ENCODE data around the gene DOK7. TPM values are rescaled to one million over a fixed set of nuclear protein-coding genes. Genes with fewer than 3 reads are reported as not detected.

DOK7 gene
- total and polyA plus RNA-seq, 2 of the 4 experiments (the other 2 are of a cell fraction) = not detected

GRCh38 chr4:3514221-3514780, 51.2 kb downstream of the DOK7 start:
- H3K36me3 ChIP-seq (ENCODE audit: control insufficient read depth, insufficient read depth, low read length) = peaks cover 64% of the 10 kb centered on the region

More at GRCh38 chr4:3514221-3514780, 51.2 kb downstream of the DOK7 start:
- POLR2A ChIA-PET (ENCODE audit: unreplicated experiment) = no interaction called here
- Histone ChIP-seq H3K23ac (ENCODE audit: low read depth, low read length) (no peak overlapping the region), H4K5ac (ENCODE audit: low read depth, low read length) (no peak overlapping the region), H2BK5ac (ENCODE audit: low read depth, low read length, poor library complexity, severe bottlenecking) (no peak overlapping the region), H2AK9ac (replicated peaks; ENCODE audit: low read depth, low read length, poor library complexity) (no peak overlapping the region), H3K9me3 (ENCODE audit: control insufficient read depth, insufficient read depth, low read length) (no peaks in the 10 kb centered on the region), H2AK5ac (ENCODE audit: low read depth, low read length) (no peak overlapping the region), H3K27me3 (ENCODE audit: control insufficient read depth, insufficient read depth, low read length) (no peaks in the 10 kb centered on the region), H2AFZ (replicated peaks; ENCODE audit: low read length, poor library complexity) (no peak overlapping the region), H3K27ac (ENCODE audit: insufficient read depth, low read length) (no peak overlapping the region), H2BK120ac (ENCODE audit: low read depth, low read length) (no peak overlapping the region), H2BK15ac (ENCODE audit: low read depth, low read length) (no peak overlapping the region), H2BK20ac (ENCODE audit: low read depth, low read length) (no peak overlapping the region), H4K91ac (ENCODE audit: insufficient read depth, low read depth, low read length) (no peak overlapping the region), H3K56ac (ENCODE audit: extremely low read depth, insufficient read depth, low read length) (no peak overlapping the region), H3K4me2 (ENCODE audit: low read depth, low read length) (no peak overlapping the region), H4K20me1 (ENCODE audit: insufficient read depth, low read length) (no peaks in the 10 kb centered on the region; the same call in 1 of the 2 replicates), H3K4me1 (ENCODE audit: control insufficient read depth, insufficient read depth, low read length) (no peaks in the 10 kb centered on the region), H3K4me3 (ENCODE audit: insufficient read depth, low read depth, low read length) (no peak overlapping the region), H3K4ac (ENCODE audit: low read depth, low read length) (no peak overlapping the region), H3K9ac (ENCODE audit: low read depth, low read length) (no peak overlapping the region), H3K9me1 (ENCODE audit: insufficient read depth, low read length) (no peaks in the 10 kb centered on the region), H3K14ac (replicated peaks; ENCODE audit: low read depth, low read length) (no peak overlapping the region), H3K18ac (ENCODE audit: low read depth, low read length) (no peak overlapping the region), H4K8ac (ENCODE audit: low read depth in 2 of 2, low read length in 2 of 2) (no peak overlapping the region), H3K79me1 (ENCODE audit: low read depth in 1 of 2, low read length in 2 of 2) (peaks cover 0 to 10% of the 10 kb centered on the region in 2 experiments; a peak in 1 of 4 replicates)
- dilution Hi-C loops (cut with HindIII; ENCODE audit: low sequenced_read_pairs, unreplicated experiment) (no loop called here), in situ Hi-C loops (cut with MboI; ENCODE audit: low sequenced_read_pairs) (no loop called here), intact Hi-C loops (cut with micrococcal nuclease) (no loop called here)
- WGBS, 2 experiments (ENCODE audit: extremely low coverage in 2 of 2, insufficient read length in 1 of 2) = 80% methylated on average over 3 of the region's 17 CpGs; no CpG with 5 or more reads in 1 of the 2 experiments
- no peak for ATAC-seq (ENCODE audit: low read depth)
- CTCF ChIA-PET = interaction anchor here (0.6 kb wide), 1 partner anchor 314 kb away, joined by 3 read pairs; no protein-coding TSS in a partner anchor
- TF ChIP-seq MAZ (IDR thresholded peaks at IDR 0.05; ENCODE audit: borderline replicate concordance, low read depth, low read length) (no peak), ELK1 (IDR thresholded peaks at IDR 0.05; ENCODE audit: borderline replicate concordance, low read depth, low read length) (no peak), MAFK (IDR thresholded peaks at IDR 0.05; ENCODE audit: low read depth, low read length) (no peak), RAD21 (IDR thresholded peaks at IDR 0.05; ENCODE audit: low read length) (no peak), CTCF (conservative IDR thresholded peaks at IDR 0.05; ENCODE audit: low read depth, low read length) (no peak), POLR2A (IDR thresholded peaks at IDR 0.05; ENCODE audit: low read depth, low read length) (no peak), CEBPB (IDR thresholded peaks at IDR 0.05; ENCODE audit: low read depth, low read length) (no peak), RFX5 (IDR thresholded peaks at IDR 0.05; ENCODE audit: low read depth, low read length) (no peak), NFE2L2 (IDR thresholded peaks at IDR 0.05; ENCODE audit: low read depth, low read length) (no peak), BHLHE40 (IDR thresholded peaks at IDR 0.05; ENCODE audit: low read depth, low read length) (no peak), RCOR1 (IDR thresholded peaks at IDR 0.05; ENCODE audit: insufficient replicate concordance, low read length) (no peak)
- no peak for DNase-seq
- BruUV-seq (replicated peaks) = no TSS peak
